Measurements from ENCODE around the gene MYO16. TPM values are rescaled to one million over a fixed set of nuclear protein-coding genes. Genes with fewer than 3 reads are reported as not detected.
"Not testable (repeated sequence)": the region's sequence is repeated elsewhere in the genome, so short reads cannot be mapped to it uniquely, and the experiment has no call there.

The MYO16 gene
- total RNA-seq, 2 experiments from 2014 or later = not detected

DNA sequence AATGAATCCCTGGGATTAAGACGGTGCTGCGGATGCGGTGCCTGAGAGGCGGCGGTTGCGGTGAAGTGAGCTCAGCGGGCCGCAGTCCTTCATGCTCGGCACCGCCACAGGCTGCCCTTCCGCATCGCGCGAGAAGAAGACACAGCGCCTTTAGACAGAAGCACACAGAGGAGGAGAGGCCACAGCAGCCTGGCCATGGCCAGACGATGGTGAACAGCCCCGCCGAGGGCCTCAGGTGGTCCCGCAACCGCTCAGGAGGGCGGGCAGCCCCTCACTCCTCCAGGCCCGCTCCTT is 459.2 kb downstream of the MYO16 start:
- peaks cover 11% of the 10 kb centered on the region for H3K27me3 Mint-ChIP-seq (ENCODE audit: low read depth)
- DNase-seq = no peak
- no peaks in the 10 kb centered on the region for H3K4me1 Mint-ChIP-seq (ENCODE audit: low read depth)
- no peak overlapping the region for H3K4me3 Mint-ChIP-seq
- H3K9me3 Mint-ChIP-seq = no peaks in the 10 kb centered on the region
- intact Hi-C loops (cut with micrococcal nuclease) = no loop called here
- H3K36me3 Mint-ChIP-seq (ENCODE audit: low read depth) = no peaks in the 10 kb centered on the region
- H3K27ac Mint-ChIP-seq = no peak overlapping the region
- CTCF ChIA-PET = no interaction called here

GRCh38 chr13:109090796-109091195 is 461.4 kb downstream of the MYO16 start:
- Mint-ChIP-seq H3K4me1 (ENCODE audit: low read depth) (no peaks in the 10 kb centered on the region), H3K27me3 (ENCODE audit: low read depth) (peaks cover 11% of the 10 kb centered on the region), H3K27ac (no peak overlapping the region), H3K4me3 (no peak overlapping the region), H3K36me3 (ENCODE audit: low read depth) (no peaks in the 10 kb centered on the region), H3K9me3 (no peaks in the 10 kb centered on the region)
- DNase-seq = no peak
- intact Hi-C loops (cut with micrococcal nuclease) = no loop called here
- CTCF ChIA-PET = no interaction called here

GRCh38 chr13:109091249-109091648 is 461.8 kb downstream of the MYO16 start:
- CTCF ChIA-PET = no interaction called here
- Mint-ChIP-seq H3K36me3 (ENCODE audit: low read depth) (no peaks in the 10 kb centered on the region), H3K27ac (no peak overlapping the region), H3K4me3 (no peak overlapping the region), H3K9me3 (no peaks in the 10 kb centered on the region), H3K27me3 (ENCODE audit: low read depth) (peaks cover 13% of the 10 kb centered on the region), H3K4me1 (ENCODE audit: low read depth) (no peaks in the 10 kb centered on the region)
- DNase-seq = no peak
- intact Hi-C loops (cut with micrococcal nuclease) = no loop called here

DNA sequence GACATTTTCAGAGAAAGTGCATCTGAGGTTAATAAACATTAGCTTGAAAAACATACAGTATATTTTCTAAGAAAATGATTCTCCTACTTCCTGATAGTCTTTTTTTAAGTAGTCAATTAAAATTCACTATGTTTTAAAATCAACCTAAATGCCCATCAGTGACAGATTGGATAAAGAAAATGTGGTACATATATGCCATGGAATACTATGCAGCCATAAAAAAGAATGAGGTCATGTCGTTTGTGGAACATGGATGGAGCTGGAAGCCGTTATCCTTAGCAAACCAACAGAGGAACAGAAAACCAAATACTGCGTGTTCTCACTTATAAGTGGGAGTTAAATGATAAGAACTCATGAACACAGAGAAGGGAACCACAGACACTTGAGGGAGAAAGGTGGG is 462.8 kb downstream of the MYO16 start:
- H3K27ac Mint-ChIP-seq; H3K36me3 Mint-ChIP-seq (ENCODE audit: low read depth); H3K9me3 Mint-ChIP-seq; H3K4me1 Mint-ChIP-seq (ENCODE audit: low read depth); DNase-seq; intact Hi-C loops (cut with micrococcal nuclease); H3K4me3 Mint-ChIP-seq; CTCF ChIA-PET: not testable (repeated sequence)
- H3K27me3 Mint-ChIP-seq (ENCODE audit: low read depth) = peaks cover 12% of the 10 kb centered on the region

- intact Hi-C loops (cut with micrococcal nuclease) = no loop called here
- Mint-ChIP-seq H3K4me1 (ENCODE audit: low read depth) (no peaks in the 10 kb centered on the region), H3K27me3 (ENCODE audit: low read depth) (peaks cover 19% of the 10 kb centered on the region), H3K4me3 (no peak overlapping the region), H3K9me3 (no peaks in the 10 kb centered on the region), H3K36me3 (ENCODE audit: low read depth) (no peaks in the 10 kb centered on the region), H3K27ac (no peak overlapping the region)
- CTCF ChIA-PET = no interaction called here
- no peak for DNase-seq
These were observed 464.6 kb downstream of the MYO16 start for GRCh38 chr13:109093998-109094397.

DNA sequence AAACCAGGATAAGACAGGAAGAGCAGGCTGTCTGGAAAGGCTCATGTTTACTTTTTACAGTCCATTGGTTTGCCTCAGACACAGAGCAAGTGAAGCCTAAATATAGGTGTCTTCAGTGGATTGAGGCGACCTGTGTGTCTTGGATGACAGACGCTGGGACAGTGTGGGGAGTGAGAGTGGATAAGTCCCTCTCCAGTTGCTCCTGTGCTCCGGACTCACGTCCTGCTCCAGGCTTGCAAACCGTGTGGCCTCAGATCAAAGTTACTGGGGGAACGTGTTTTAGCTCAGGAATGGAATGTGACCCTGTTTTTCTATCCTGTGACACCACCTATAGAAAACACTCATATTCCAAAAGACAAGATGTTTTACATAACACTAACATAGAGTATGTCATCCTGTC is 465.7 kb downstream of the MYO16 start:
- no peak for DNase-seq
- H3K27me3 Mint-ChIP-seq (ENCODE audit: low read depth) = peaks cover 19% of the 10 kb centered on the region
- intact Hi-C loops (cut with micrococcal nuclease) = no loop called here
- no peaks in the 10 kb centered on the region for H3K36me3 Mint-ChIP-seq (ENCODE audit: low read depth)
- no peaks in the 10 kb centered on the region for H3K9me3 Mint-ChIP-seq
- H3K27ac Mint-ChIP-seq = no peak overlapping the region
- CTCF ChIA-PET = no interaction called here
- no peak overlapping the region for H3K4me3 Mint-ChIP-seq
- H3K4me1 Mint-ChIP-seq (ENCODE audit: low read depth) = no peaks in the 10 kb centered on the region

DNA sequence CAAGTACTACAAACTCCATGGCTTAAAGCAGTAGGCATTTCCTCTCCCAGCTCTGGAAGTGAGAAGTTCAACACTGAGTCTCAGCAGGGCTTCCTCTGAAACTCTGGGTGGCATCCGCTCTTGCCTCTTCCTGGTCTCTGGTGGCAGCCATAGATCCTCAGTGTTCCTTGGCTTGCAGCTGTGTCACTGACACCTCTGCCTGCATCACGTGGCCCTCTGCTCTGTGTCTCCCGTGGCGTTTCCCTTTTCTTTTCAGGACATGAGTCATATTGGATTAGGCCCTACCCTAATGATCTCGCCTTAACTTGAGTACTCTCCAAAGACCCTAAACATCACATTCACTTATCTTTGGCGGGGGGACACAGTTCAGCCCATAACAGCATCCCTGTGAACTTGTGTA is 466.7 kb downstream of the MYO16 start:
- H3K27me3 Mint-ChIP-seq (ENCODE audit: low read depth) = peaks cover 22% of the 10 kb centered on the region
- no peak for DNase-seq
- no peaks in the 10 kb centered on the region for H3K9me3 Mint-ChIP-seq
- CTCF ChIA-PET = interaction anchor here (0.6 kb wide), 1 partner anchor 15 kb away, joined by 4 read pairs; no protein-coding TSS in a partner anchor
- intact Hi-C loops (cut with micrococcal nuclease) = no loop called here
- no peak overlapping the region for H3K4me3 Mint-ChIP-seq
- H3K4me1 Mint-ChIP-seq (ENCODE audit: low read depth) = no peaks in the 10 kb centered on the region
- H3K27ac Mint-ChIP-seq = no peak overlapping the region
- no peaks in the 10 kb centered on the region for H3K36me3 Mint-ChIP-seq (ENCODE audit: low read depth)

DNA sequence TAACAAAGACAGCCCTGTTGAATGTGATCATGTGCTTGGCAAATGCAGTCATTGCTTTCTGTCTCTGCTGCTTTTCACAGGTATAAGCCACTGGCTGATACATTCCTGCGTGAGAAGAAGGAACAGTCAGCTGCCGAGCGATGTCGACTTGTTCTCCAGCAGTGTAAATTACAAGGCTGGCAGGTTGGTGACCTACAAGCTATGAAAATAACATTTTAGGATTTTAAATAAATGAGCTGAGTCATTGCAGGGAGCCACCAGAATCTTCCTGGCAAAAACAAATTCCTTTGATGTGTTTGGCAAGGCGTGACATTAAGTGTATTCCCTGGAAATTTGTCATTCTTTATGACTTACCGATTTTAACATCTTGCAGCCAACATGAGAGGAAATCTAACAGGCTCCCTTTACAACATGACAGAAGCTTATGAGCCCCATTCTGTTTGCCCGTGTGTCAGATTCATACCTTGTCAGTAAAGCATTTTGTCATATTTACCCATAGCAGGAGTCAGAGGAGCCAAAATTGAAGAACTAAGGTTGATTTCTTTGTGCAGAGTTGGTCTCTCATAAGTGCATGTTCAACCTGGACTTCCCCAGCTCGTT is 471.4 kb downstream of the MYO16 start:
- Mint-ChIP-seq H3K4me1 (ENCODE audit: low read depth) (no peaks in the 10 kb centered on the region), H3K27me3 (ENCODE audit: low read depth) (peaks cover 23% of the 10 kb centered on the region), H3K36me3 (ENCODE audit: low read depth) (no peaks in the 10 kb centered on the region), H3K4me3 (no peak overlapping the region), H3K27ac (no peak overlapping the region), H3K9me3 (no peaks in the 10 kb centered on the region)
- no peak for DNase-seq
- CTCF ChIA-PET = no interaction called here
- intact Hi-C loops (cut with micrococcal nuclease) = no loop called here

DNA sequence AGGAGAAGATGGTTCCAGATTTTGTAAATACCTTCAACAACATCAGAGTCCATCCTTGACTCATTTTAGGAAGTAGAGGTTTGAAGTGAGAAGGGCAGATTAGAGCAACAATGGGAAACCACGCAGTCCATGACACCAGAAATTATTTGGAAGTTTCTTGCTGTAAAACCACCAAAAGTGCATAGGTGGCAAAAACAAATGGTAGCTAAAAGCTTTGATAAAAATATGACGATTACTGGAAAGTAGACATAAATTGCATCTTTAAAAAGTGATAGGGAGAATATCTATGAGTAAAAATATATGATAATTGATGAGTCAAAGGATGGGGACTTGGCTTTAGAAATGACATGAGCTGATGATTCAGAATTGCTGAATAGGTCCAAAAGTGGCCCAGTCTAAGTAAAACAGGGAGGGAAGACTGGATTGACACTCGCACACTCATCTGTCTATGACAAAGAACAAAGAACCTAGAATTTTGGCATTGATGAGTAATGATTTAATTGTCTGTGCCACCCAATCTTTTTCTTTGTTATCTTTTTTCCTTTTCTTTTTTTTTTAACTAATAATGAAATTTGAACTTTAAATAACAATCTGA is 472.2 kb downstream of the MYO16 start:
- CTCF ChIA-PET = no interaction called here
- Mint-ChIP-seq H3K4me3 (no peak overlapping the region), H3K9me3 (no peaks in the 10 kb centered on the region), H3K27me3 (ENCODE audit: low read depth) (peaks cover 25% of the 10 kb centered on the region), H3K36me3 (ENCODE audit: low read depth) (no peaks in the 10 kb centered on the region), H3K4me1 (ENCODE audit: low read depth) (no peaks in the 10 kb centered on the region), H3K27ac (no peak overlapping the region)
- no peak for DNase-seq
- intact Hi-C loops (cut with micrococcal nuclease) = no loop called here

- intact Hi-C loops (cut with micrococcal nuclease) = no loop called here
- no peaks in the 10 kb centered on the region for H3K9me3 Mint-ChIP-seq
- H3K4me1 Mint-ChIP-seq (ENCODE audit: low read depth) = no peaks in the 10 kb centered on the region
- CTCF ChIA-PET = no interaction called here
- H3K27ac Mint-ChIP-seq = no peak overlapping the region
- DNase-seq = no peak
- no peaks in the 10 kb centered on the region for H3K36me3 Mint-ChIP-seq (ENCODE audit: low read depth)
- no peak overlapping the region for H3K4me3 Mint-ChIP-seq
- H3K27me3 Mint-ChIP-seq (ENCODE audit: low read depth) = peaks cover 23% of the 10 kb centered on the region
These were observed 476.5 kb downstream of the MYO16 start for GRCh38 chr13:109105899-109106298.

DNA sequence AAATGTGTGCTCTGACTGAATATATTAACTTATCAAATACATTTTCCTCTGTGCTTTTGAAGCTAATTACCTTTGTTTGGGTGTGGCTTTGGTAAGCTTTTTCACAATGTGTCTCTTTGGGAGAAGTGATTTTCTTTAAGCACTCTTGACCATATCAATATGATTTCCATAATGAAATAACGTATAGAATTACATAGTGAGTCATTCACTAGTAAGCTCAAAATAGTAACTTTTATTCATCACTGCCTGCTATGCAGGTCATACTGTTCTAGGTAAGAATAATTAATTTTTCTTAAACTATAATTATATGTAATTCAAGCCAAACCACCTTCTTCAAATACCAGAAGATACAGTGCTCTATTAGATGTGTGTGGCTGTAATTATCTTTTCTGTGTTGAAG is 480.7 kb downstream of the MYO16 start:
- no peak overlapping the region for H3K27ac Mint-ChIP-seq
- peaks cover 29% of the 10 kb centered on the region for H3K27me3 Mint-ChIP-seq (ENCODE audit: low read depth)
- no peak for DNase-seq
- no peaks in the 10 kb centered on the region for H3K36me3 Mint-ChIP-seq (ENCODE audit: low read depth)
- peaks cover 2% of the 10 kb centered on the region for H3K4me1 Mint-ChIP-seq (ENCODE audit: low read depth)
- CTCF ChIA-PET = interaction anchor here (0.6 kb wide), 1 partner anchor 533 kb away, joined by 3 read pairs; no protein-coding TSS in a partner anchor
- intact Hi-C loops (cut with micrococcal nuclease) = no loop called here
- no peak overlapping the region for H3K4me3 Mint-ChIP-seq
- no peaks in the 10 kb centered on the region for H3K9me3 Mint-ChIP-seq

DNA sequence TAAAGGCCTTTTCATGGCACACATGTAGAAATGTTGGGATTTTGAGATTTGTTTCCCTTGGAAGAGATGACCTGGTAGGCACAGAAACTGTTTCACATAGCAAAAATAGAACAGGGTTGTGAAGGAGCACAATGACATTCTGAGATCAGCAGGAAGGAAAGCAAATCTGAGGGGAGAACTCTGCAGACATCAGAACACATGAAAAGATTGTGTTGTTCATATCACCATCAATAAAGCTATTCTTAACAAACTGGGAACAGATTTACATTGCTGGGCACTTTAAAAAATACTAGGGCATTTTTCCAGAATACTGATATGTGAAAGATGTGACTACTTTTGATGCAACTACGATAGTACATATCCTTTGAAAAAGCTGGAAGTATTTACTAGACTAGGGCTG is 481.7 kb downstream of the MYO16 start:
- intact Hi-C loops (cut with micrococcal nuclease) = no loop called here

DNA sequence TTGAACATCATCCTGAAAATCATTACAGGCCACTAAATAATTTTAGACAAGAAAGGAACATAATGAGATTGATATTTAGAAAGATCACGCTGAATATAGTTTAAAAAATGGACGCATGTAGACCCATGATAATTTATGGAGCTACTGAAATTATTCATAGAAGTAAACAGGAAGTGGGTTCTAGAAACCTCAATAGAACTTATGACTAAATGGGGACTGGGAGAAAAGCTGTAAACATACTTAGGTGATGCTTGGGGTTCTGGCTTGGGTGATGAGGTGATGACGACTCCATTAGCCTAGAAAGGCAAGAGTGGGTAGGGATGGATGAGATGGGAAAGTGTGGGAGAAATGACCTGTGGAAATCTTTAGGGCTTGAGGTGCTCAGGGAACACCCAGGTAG is 484.0 kb downstream of the MYO16 start:
- Mint-ChIP-seq H3K27ac (no peak overlapping the region), H3K36me3 (ENCODE audit: low read depth) (no peaks in the 10 kb centered on the region), H3K27me3 (ENCODE audit: low read depth) (peaks cover 19% of the 10 kb centered on the region), H3K4me1 (ENCODE audit: low read depth) (peaks cover 2% of the 10 kb centered on the region), H3K4me3 (no peak overlapping the region), H3K9me3 (no peaks in the 10 kb centered on the region)
- CTCF ChIA-PET = no interaction called here
- intact Hi-C loops (cut with micrococcal nuclease) = no loop called here
- no peak for DNase-seq

More for the DNA sequence above, 481.7 kb downstream of the MYO16 start:
- Mint-ChIP-seq H3K36me3 (ENCODE audit: low read depth) (no peaks in the 10 kb centered on the region), H3K27me3 (ENCODE audit: low read depth) (peaks cover 29% of the 10 kb centered on the region), H3K4me3 (no peak overlapping the region), H3K9me3 (no peaks in the 10 kb centered on the region), H3K27ac (no peak overlapping the region), H3K4me1 (ENCODE audit: low read depth) (peaks cover 2% of the 10 kb centered on the region)
- CTCF ChIA-PET = interaction anchor here (0.6 kb wide), 1 partner anchor 15 kb away, joined by 4 read pairs; no protein-coding TSS in a partner anchor
- DNase-seq = no peak
